WTC11 (cell line): ENCODE data around the gene ZSCAN16. TPM values are rescaled to one million over a fixed set of nuclear protein-coding genes. Genes with fewer than 3 reads are reported as not detected.

ENCODE experiments used
- ATAC-seq: fragments of 200-7000 bp; cut with Tn5 transposase; 2 replicates; pipeline ENCODE4 v1.10.0; 2021; ENCODE audit warnings: mild to moderate bottlenecking, moderate library complexity
- CTCF ChIA-PET: fragments of 300-600 bp; sonication (Branson Sonifier 250); formaldehyde crosslinking; loops from one replicate; lab custom pipeline; 2021; ENCODE audit warnings: antibody characterized with exemption; lab: Charles Lee
- POLR2A ChIA-PET: fragments of 350-600 bp; sonication (Branson Sonifier 250); formaldehyde crosslinking; loops from one replicate; lab custom pipeline; 2021; ENCODE audit warnings: antibody characterized with exemption; lab: Charles Lee
- DNase-seq: peaks from one replicate; pipeline ENCODE4 v3.0.0; 2021; ENCODE audit warnings: low spot score
- H3K27ac Mint-ChIP-seq: 2 replicates; pipeline ENCODE4 v1.8.0; 2021; ENCODE audit warnings: mixed read lengths
- H3K27me3 Mint-ChIP-seq: 2 replicates; pipeline ENCODE4 v1.8.0; 2021; ENCODE audit warnings: low read depth, mild to moderate bottlenecking, moderate library complexity, mixed read lengths
- H3K36me3 Mint-ChIP-seq: 2 replicates; pipeline ENCODE4 v1.8.0; 2021; ENCODE audit warnings: mixed read lengths
- H3K4me1 Mint-ChIP-seq: 2 replicates; pipeline ENCODE4 v1.8.0; 2022; ENCODE audit warnings: mixed read lengths
- H3K4me3 Mint-ChIP-seq: 2 replicates; pipeline ENCODE4 v1.8.0; 2021; ENCODE audit warnings: mild to moderate bottlenecking, moderate library complexity, mixed read lengths
- H3K9me3 Mint-ChIP-seq: 2 replicates; pipeline ENCODE4 v1.8.0; 2021; ENCODE audit warnings: mixed read lengths
- ETV6 ChIP-seq: sonication (generic); formaldehyde crosslinking; IDR thresholded peaks from 2 replicates; pipeline ENCODE4 v1.8.1; 2022; ENCODE audit warnings: mild to moderate bottlenecking, missing genetic modification reagents
- FOXK1 ChIP-seq: sonication (generic); formaldehyde crosslinking; IDR thresholded peaks from 2 replicates; pipeline ENCODE4 v1.8.0; 2022; ENCODE audit warnings: mild to moderate bottlenecking, moderate library complexity, missing genetic modification reagents
- HMGA2 ChIP-seq: fragments of 250-450 bp; sonication (Bioruptor Pico); IDR thresholded peaks from 2 replicates; pipeline ENCODE4 v1.4.0; 2021; ENCODE audit warnings: mild to moderate bottlenecking, moderate library complexity
- IRF2 ChIP-seq: sonication (generic); formaldehyde crosslinking; IDR thresholded peaks from 2 replicates; pipeline ENCODE4 v1.8.0; 2022; ENCODE audit warnings: low read depth, missing genetic modification reagents, borderline replicate concordance
- KAT7 ChIP-seq: sonication (generic); formaldehyde crosslinking; IDR thresholded peaks from 2 replicates; pipeline ENCODE4 v1.8.1; 2023; ENCODE audit warnings: missing genetic modification reagents, mild to moderate bottlenecking, borderline replicate concordance
- NFE2L1 ChIP-seq: sonication (generic); formaldehyde crosslinking; IDR thresholded peaks from 2 replicates; pipeline ENCODE4 v1.8.1; 2023; ENCODE audit warnings: missing genetic modification reagents
- TEAD4 ChIP-seq: sonication (generic); formaldehyde crosslinking; IDR thresholded peaks from 2 replicates; pipeline ENCODE4 v1.8.0; 2022; ENCODE audit warnings: mild to moderate bottlenecking, missing genetic modification reagents
- total RNA-seq: library from RNA; stranded (reverse); gene quantifications from 3 replicates; pipeline ENCODE4 v1.2.3, GENCODE V29; 2021
- TF ChIP-seq, protein P1 (sequence below): sonication (generic); formaldehyde crosslinking; conservative IDR thresholded peaks from 2 replicates; pipeline ENCODE4 v1.8.1; 2022; ENCODE audit warnings: mild to moderate bottlenecking, missing genetic modification reagents
- TF ChIP-seq, protein P2 (sequence below): sonication (generic); formaldehyde crosslinking; IDR thresholded peaks from 2 replicates; pipeline ENCODE4 v1.8.1; 2023; ENCODE audit warnings: mild to moderate bottlenecking, missing genetic modification reagents
- TF ChIP-seq, protein P3 (sequence below): fragments of 250-450 bp; sonication (Bioruptor Pico); IDR thresholded peaks from 2 replicates; pipeline ENCODE4 v1.9.0; 2021; ENCODE audit warnings: mild to moderate bottlenecking, borderline replicate concordance

The ZSCAN16 gene
- total RNA-seq, 1 experiment from 2014 or later = 7.1 TPM

DNA sequence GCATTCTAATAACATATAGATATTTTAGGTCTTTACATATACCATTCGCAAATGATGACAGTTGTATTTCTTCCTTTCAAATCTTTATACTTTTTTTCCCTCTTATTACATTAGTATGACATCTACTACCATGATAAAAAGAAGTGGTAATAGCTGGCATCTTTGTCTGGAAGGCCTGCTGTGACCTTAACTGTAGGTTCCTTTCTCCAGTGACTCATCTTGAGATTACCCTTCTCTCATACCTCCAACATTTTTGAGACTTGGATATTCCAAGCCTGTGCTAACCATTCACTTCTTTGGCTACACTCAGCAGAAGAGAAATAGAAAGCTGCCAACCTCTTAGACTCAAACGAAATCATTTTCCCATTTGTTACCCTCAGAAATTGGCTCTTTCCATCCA lies 47.6 kb downstream of the ZSCAN16 start:
- H3K27ac Mint-ChIP-seq = no peak overlapping the region
- TF ChIP-seq NFE2L1 (no peak), IRF2 (no peak), HMGA2 (CRISPR knock-in tag) (no peak), ETV6 (CRISPR knock-in tag) (no peak)
- TF ChIP-seq, protein P1, sequence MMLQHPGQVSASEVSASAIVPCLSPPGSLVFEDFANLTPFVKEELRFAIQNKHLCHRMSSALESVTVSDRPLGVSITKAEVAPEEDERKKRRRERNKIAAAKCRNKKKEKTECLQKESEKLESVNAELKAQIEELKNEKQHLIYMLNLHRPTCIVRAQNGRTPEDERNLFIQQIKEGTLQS = no peak
- TF ChIP-seq, protein P2, sequence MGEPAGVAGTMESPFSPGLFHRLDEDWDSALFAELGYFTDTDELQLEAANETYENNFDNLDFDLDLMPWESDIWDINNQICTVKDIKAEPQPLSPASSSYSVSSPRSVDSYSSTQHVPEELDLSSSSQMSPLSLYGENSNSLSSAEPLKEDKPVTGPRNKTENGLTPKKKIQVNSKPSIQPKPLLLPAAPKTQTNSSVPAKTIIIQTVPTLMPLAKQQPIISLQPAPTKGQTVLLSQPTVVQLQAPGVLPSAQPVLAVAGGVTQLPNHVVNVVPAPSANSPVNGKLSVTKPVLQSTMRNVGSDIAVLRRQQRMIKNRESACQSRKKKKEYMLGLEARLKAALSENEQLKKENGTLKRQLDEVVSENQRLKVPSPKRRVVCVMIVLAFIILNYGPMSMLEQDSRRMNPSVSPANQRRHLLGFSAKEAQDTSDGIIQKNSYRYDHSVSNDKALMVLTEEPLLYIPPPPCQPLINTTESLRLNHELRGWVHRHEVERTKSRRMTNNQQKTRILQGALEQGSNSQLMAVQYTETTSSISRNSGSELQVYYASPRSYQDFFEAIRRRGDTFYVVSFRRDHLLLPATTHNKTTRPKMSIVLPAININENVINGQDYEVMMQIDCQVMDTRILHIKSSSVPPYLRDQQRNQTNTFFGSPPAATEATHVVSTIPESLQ = no peak
- TF ChIP-seq, protein P3, sequence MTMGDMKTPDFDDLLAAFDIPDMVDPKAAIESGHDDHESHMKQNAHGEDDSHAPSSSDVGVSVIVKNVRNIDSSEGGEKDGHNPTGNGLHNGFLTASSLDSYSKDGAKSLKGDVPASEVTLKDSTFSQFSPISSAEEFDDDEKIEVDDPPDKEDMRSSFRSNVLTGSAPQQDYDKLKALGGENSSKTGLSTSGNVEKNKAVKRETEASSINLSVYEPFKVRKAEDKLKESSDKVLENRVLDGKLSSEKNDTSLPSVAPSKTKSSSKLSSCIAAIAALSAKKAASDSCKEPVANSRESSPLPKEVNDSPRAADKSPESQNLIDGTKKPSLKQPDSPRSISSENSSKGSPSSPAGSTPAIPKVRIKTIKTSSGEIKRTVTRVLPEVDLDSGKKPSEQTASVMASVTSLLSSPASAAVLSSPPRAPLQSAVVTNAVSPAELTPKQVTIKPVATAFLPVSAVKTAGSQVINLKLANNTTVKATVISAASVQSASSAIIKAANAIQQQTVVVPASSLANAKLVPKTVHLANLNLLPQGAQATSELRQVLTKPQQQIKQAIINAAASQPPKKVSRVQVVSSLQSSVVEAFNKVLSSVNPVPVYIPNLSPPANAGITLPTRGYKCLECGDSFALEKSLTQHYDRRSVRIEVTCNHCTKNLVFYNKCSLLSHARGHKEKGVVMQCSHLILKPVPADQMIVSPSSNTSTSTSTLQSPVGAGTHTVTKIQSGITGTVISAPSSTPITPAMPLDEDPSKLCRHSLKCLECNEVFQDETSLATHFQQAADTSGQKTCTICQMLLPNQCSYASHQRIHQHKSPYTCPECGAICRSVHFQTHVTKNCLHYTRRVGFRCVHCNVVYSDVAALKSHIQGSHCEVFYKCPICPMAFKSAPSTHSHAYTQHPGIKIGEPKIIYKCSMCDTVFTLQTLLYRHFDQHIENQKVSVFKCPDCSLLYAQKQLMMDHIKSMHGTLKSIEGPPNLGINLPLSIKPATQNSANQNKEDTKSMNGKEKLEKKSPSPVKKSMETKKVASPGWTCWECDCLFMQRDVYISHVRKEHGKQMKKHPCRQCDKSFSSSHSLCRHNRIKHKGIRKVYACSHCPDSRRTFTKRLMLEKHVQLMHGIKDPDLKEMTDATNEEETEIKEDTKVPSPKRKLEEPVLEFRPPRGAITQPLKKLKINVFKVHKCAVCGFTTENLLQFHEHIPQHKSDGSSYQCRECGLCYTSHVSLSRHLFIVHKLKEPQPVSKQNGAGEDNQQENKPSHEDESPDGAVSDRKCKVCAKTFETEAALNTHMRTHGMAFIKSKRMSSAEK (CRISPR knock-in tag) = no peak

DNA sequence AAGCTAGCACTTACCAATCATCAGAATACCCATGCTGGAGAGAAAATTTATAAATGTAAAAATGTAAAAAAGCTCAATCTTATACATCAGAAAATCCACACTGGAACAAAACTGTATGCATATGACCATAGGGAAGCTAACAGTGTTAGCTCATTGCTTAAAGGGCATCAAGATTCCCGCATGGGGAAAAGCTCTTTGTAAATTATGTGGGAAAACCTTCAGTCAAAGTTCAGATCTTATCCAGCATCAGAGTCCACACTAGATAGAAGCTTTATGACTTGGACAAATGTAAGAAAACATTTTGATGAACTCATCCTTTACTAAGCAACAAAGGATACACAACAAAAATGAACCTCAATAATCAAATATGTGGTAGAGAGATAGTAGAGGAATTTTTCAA lies 52.0 kb downstream of the ZSCAN16 start:
- CTCF ChIA-PET = interaction anchor here (0.7 kb wide), 1 partner anchor 180 kb away, joined by 3 read pairs; no protein-coding TSS in a partner anchor
- TF ChIP-seq TEAD4 (CRISPR knock-in tag) = no peak
- no peak for TF ChIP-seq FOXK1
- TF ChIP-seq KAT7 (CRISPR knock-in tag) = no peak
- no peak for DNase-seq
- H3K27ac Mint-ChIP-seq = no peak overlapping the region
- H3K4me1 Mint-ChIP-seq = no peaks in the 10 kb centered on the region
- POLR2A ChIA-PET = no interaction called here
- no peak overlapping the region for H3K4me3 Mint-ChIP-seq
- H3K36me3 Mint-ChIP-seq = no peaks in the 10 kb centered on the region
- ATAC-seq = no peak
- H3K27me3 Mint-ChIP-seq = peaks cover 67% of the 10 kb centered on the region
- peaks cover 9% of the 10 kb centered on the region for H3K9me3 Mint-ChIP-seq

More for the DNA sequence above, 47.6 kb downstream of the ZSCAN16 start:
- ChIA-PET CTCF (no interaction called here), POLR2A (no interaction called here)
- DNase-seq (no peak), ATAC-seq (no peak)
- Mint-ChIP-seq H3K27me3 (peaks cover 74% of the 10 kb centered on the region), H3K36me3 (no peaks in the 10 kb centered on the region), H3K4me3 (no peak overlapping the region), H3K4me1 (no peaks in the 10 kb centered on the region), H3K9me3 (peaks cover 3% of the 10 kb centered on the region; the same call in 1 of the 2 replicates)

Other genes starting within 250 kb of the ZSCAN16 start
- gene OR2B2, start 212.2 kb upstream of the ZSCAN16 start, total RNA-seq = not detected in 3 replicates
- not detected in 3 replicates for gene OR2B6, start 167.4 kb upstream of the ZSCAN16 start, total RNA-seq
- 8.0 to 9.4 TPM (median 9.2 TPM) in 3 replicates for gene ZNF165, start 44.0 kb upstream of the ZSCAN16 start, total RNA-seq
- gene ZKSCAN8, start 17.3 kb downstream of the ZSCAN16 start, total RNA-seq = 21.7 to 22.9 TPM (median 22.7 TPM) in 3 replicates
- gene ZSCAN9, start 100.7 kb downstream of the ZSCAN16 start, total RNA-seq = 13.0 to 15.1 TPM (median 14.5 TPM) in 3 replicates
- gene ZKSCAN4, start 127.7 kb downstream of the ZSCAN16 start, total RNA-seq = 6.4 to 7.3 TPM (median 7.0 TPM) in 3 replicates
- 0.26 to 0.46 TPM (median 0.41 TPM) in 3 replicates for gene NKAPL, start 134.7 kb downstream of the ZSCAN16 start, total RNA-seq
- gene ZSCAN26, start 142.5 kb downstream of the ZSCAN16 start, total RNA-seq = 5.2 to 7.5 TPM (median 6.6 TPM) in 3 replicates
- gene PGBD1, start 157.0 kb downstream of the ZSCAN16 start, total RNA-seq = 6.8 to 7.5 TPM (median 6.9 TPM) in 3 replicates
- 6.6 to 9.1 TPM (median 7.4 TPM) in 3 replicates for gene ZSCAN31, start 211.5 kb downstream of the ZSCAN16 start, total RNA-seq
- 5.4 to 8.4 TPM (median 6.8 TPM) in 3 replicates for gene ZKSCAN3, start 225.3 kb downstream of the ZSCAN16 start, total RNA-seq